AG04450 (cell line): Measurements from ENCODE around the gene NRG3. TPM values are rescaled to one million over a fixed set of nuclear protein-coding genes. Genes with fewer than 3 reads are reported as not detected.

Experiments
- CTCF ChIA-PET: fragments of 300-600, 350-600 bp; formaldehyde crosslinking; extraction: SDS; loops from one replicate; lab custom pipeline; 2022; ENCODE audit warnings: antibody characterized with exemption, inconsistent platforms; lab: Charles Lee
- POLR2A ChIA-PET: fragments of 350-600 bp; formaldehyde crosslinking; extraction: SDS; loops from one replicate; lab custom pipeline; 2021; ENCODE audit warnings: antibody characterized with exemption, inconsistent platforms; lab: Yijun Ruan, JAX
- DNase-seq: peaks from one replicate; pipeline ENCODE4 v3.0.0-alpha.2; 2011; ENCODE audit warnings: low read depth, low spot score
- H3K27ac ChIP-seq: one replicate; pipeline ENCODE4 v1.5.1; 2012; ENCODE audit warnings: low read depth, low read length, control low read depth
- H3K27me3 ChIP-seq: one replicate; pipeline ENCODE4 v1.6.0; 2012; ENCODE audit warnings: low read length; ENCODE audit not compliant: control insufficient read depth, insufficient read depth
- H3K4me3 ChIP-seq: 2 replicates; pipeline ENCODE4 v1.5.1; 2011; ENCODE audit warnings: mild to moderate bottlenecking, low read depth, low read length, control low read depth
- H3K9me3 ChIP-seq: 2 replicates; pipeline ENCODE4 v1.5.1; 2012; ENCODE audit warnings: low read length; ENCODE audit not compliant: control insufficient read depth, insufficient read depth
- polyA plus RNA-seq: library from polyadenylated mRNA; depleted of rRNA; stranded (reverse); fragments of >200 nt; gene quantifications from 2 replicates; pipeline ENCODE4 v1.2.3, GENCODE V29; 2011
- TF ChIP-seq, protein P1 (sequence below): IDR thresholded peaks from 2 replicates; pipeline ENCODE4 v1.5.1; 2011; ENCODE audit warnings: low read depth, low read length, control low read depth, inconsistent platforms

The NRG3 gene
- polyA plus RNA-seq, 1 experiment = not detected

DNA sequence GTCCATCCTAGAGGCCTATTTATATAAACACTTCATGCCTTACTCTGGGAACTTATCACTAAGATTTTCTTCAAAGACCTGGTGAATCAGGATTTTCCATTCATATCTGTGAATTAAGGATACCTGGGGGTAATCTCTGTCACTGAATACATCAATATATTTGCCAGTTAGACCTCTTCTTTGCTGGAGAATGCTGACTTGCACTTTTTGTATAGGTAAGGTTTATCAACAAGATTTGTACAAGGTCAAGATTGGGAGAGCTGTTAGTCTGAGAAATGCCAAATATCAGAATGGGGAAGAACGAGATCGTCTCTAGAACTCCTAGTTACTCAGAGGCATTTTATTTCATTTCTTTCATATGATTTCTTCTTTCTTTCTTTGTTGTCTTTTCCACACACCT lies 1060.0 kb downstream of the NRG3 start:
- H3K27me3 ChIP-seq = no peaks in the 10 kb centered on the region
- no peaks in the 10 kb centered on the region; the same call in 1 of the 2 replicates for H3K9me3 ChIP-seq
- POLR2A ChIA-PET = no interaction called here
- no peak for DNase-seq
- TF ChIP-seq, protein P1, sequence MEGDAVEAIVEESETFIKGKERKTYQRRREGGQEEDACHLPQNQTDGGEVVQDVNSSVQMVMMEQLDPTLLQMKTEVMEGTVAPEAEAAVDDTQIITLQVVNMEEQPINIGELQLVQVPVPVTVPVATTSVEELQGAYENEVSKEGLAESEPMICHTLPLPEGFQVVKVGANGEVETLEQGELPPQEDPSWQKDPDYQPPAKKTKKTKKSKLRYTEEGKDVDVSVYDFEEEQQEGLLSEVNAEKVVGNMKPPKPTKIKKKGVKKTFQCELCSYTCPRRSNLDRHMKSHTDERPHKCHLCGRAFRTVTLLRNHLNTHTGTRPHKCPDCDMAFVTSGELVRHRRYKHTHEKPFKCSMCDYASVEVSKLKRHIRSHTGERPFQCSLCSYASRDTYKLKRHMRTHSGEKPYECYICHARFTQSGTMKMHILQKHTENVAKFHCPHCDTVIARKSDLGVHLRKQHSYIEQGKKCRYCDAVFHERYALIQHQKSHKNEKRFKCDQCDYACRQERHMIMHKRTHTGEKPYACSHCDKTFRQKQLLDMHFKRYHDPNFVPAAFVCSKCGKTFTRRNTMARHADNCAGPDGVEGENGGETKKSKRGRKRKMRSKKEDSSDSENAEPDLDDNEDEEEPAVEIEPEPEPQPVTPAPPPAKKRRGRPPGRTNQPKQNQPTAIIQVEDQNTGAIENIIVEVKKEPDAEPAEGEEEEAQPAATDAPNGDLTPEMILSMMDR = no peak
- CTCF ChIA-PET = no interaction called here
- no peak overlapping the region for H3K4me3 ChIP-seq
- no peak overlapping the region for H3K27ac ChIP-seq

DNA sequence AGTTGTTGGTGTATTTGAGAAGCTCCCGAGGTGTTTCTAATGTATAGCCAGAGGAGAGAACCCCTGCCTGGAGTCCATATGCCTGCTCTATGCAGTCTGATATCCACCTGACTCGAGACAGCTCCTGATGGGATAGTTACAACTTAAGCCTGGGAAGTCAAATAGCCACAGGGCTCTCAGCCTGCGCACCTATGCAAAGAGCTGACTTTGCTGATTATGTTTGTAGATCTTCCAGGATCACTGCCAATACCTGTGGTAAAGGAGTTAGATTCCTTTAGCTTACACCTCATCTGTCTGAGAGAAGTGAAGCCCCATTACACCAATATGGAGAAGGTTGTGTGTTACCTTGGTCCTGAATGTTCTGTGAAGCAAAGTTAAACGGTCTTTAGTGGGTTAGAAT lies 1063.3 kb downstream of the NRG3 start:
- no peak for DNase-seq
- ChIA-PET CTCF (no interaction called here), POLR2A (no interaction called here)
- TF ChIP-seq, protein P1 = no peak
- Histone ChIP-seq H3K27ac (no peak overlapping the region), H3K27me3 (no peaks in the 10 kb centered on the region), H3K4me3 (no peak overlapping the region), H3K9me3 (no peaks in the 10 kb centered on the region; the same call in 1 of the 2 replicates)

DNA sequence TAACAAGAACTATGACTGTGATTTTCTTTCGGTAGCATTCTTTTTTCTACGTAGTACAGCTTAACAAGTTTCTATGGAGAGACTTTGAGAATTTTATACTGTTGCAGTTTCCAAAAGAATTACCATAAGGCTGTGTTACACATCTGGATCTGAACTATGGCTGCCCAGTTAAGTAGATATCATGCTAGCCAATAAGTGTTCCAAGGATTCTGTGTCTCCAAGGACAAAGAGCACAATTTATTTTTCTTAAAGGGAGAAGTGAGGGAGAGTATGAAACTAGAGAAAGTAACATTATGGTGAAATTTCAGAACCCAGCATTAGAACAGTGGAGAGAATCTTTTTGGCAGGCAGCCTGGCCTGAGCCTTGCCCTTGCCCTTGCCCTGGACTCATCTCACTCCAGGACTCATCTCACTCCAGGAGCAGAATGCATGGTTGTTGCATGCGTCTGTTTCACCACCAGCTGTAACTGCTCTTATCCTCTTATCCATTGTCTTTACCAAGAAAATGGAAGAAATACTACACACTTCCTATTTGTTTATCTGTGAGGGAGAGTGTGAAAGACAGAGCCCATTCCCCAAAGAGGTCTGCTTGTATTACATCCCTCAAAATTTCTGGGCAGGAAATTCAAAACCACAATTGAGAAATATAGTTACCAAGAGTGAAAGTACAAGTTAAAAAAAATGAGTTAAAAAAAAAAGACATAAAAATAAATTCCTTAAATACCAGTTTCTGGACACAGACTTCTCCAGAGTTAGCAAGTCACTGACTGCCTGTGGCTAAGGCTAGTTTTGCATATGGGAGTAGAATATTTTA lies 1067.5 kb downstream of the NRG3 start:
- POLR2A ChIA-PET = no interaction called here
- DNase-seq = no peak
- no peaks in the 10 kb centered on the region for H3K27me3 ChIP-seq
- CTCF ChIA-PET = no interaction called here
- TF ChIP-seq, protein P1 = no peak
- no peak overlapping the region for H3K4me3 ChIP-seq
- no peaks in the 10 kb centered on the region; the same call in 1 of the 2 replicates for H3K9me3 ChIP-seq
- no peak overlapping the region for H3K27ac ChIP-seq

DNA sequence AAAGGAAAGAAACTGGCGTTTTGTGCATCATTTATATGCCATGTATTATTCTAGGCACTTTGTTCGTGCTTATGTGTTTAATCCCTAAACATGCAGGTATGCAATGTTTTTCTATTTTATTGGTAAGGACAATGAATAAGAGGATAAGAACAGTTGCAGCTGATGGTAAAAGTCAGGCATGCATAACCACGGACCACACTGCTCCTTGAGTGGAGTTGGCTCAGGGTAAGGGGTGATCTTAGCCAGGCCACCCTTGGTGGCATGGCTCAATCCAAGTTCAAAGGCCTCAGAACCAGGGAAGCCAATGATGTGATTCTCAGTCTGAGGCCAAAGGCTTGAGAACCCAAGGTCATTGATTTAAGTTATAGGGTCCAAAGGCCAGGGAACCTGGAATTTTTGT lies 1068.1 kb downstream of the NRG3 start:
- CTCF ChIA-PET = no interaction called here
- Histone ChIP-seq H3K4me3 (no peak overlapping the region), H3K9me3 (no peaks in the 10 kb centered on the region; the same call in 1 of the 2 replicates), H3K27me3 (no peaks in the 10 kb centered on the region), H3K27ac (no peak overlapping the region)
- DNase-seq = no peak
- TF ChIP-seq, protein P1 = no peak
- POLR2A ChIA-PET = no interaction called here

DNA sequence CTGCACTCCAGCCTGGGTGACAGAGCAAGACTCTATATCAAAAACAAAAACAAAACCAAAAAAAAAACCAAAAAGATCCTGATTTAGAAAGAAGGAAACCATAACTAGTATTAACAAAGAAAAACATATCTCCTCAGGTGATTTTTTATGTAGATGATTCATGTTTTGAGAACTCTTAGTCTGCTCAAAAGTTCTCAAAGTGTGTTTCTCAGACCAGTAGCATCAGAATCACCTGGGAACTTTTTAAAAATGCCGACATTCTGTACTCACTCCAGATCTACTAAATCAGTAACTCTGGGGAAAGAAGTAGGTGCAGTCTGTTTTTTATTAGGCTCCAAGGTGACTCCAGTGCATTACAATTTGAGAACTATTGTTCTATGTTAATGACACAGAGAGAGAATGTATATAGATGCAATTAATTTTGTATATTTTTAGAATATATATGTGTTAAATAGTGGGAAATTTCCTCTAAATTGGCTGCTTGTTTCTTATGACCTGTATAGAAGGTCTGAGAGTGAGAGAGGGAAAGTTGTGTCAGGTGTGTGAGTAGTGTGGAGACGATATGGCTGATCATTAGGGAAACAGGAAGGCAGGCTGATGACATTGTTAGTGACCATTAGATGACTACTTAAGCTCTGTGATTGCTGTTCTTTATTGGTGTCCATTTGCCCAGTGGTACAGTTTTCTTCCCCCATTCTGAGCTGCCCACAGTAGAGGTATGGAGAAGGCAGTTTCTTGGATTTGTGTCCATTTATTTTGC lies 1075.0 kb downstream of the NRG3 start:
- ChIA-PET CTCF (no interaction called here), POLR2A (no interaction called here)
- H3K27ac ChIP-seq = no peak overlapping the region
- no peaks in the 10 kb centered on the region for H3K9me3 ChIP-seq
- TF ChIP-seq, protein P1 = no peak
- no peak for DNase-seq
- H3K27me3 ChIP-seq = no peaks in the 10 kb centered on the region
- no peak overlapping the region for H3K4me3 ChIP-seq
